GM19452 (cell line): Measurements from ENCODE around the gene ZMYND8.
"Not testable (repeated sequence)": the region's sequence is repeated elsewhere in the genome, so short reads cannot be mapped to it uniquely, and the experiment has no call there.

Experiments
- ATAC-seq: cut with Tn5 transposase; IDR thresholded peaks from one replicate; pipeline ENCODE4 v1.9.1; 2021; ENCODE audit not compliant: unreplicated experiment

ZMYND8 gene

GRCh38 chr20:47189060-47189459 lies 167.4 kb downstream of the ZMYND8 start:
- no peak for ATAC-seq

DNA sequence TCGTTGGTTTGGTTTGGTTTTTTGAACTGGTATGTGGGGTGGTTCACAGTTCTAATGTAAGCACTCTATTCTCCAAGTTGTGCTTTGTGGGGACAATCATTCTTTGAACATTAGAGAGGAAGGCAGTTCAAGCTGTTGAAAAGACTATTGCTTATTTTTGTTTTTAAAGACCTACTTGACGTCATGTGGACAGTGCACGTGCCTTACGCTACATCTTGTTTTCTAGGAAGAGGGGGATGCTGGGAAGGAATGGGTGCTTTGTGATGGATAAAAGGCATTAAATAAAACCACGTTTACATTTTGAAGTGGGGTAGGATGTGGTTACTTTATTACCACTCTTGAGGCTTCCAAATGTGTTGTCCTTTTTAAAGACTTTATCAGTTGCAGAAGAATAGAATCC lies 168.0 kb downstream of the ZMYND8 start:
- no peak for ATAC-seq

- no peak for ATAC-seq
Measured at GRCh38 chr20:47187450-47188195, 168.9 kb downstream of the ZMYND8 start.

DNA sequence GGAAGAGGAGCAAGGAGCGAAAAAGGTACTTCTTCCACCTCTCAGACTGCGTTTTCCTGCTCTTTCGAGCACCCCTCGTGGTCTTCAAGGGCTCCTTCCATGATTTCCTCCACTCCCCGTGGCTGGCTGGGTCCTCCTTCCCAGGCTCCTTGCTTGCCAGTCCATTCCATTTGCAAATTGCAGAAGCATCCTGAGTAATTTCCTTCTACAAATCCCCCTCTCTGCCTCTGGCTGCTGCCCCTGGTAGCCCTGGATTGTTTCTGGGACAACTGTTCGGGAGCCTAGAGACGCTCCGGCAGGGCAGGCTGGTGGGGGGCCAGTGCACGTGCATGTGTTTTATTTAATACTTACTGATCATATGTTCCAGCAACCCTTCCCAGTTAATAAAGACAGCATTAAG lies 173.1 kb downstream of the ZMYND8 start:
- ATAC-seq = no peak

GRCh38 chr20:47181056-47181862 lies 175.2 kb downstream of the ZMYND8 start:
- no peak for ATAC-seq

DNA sequence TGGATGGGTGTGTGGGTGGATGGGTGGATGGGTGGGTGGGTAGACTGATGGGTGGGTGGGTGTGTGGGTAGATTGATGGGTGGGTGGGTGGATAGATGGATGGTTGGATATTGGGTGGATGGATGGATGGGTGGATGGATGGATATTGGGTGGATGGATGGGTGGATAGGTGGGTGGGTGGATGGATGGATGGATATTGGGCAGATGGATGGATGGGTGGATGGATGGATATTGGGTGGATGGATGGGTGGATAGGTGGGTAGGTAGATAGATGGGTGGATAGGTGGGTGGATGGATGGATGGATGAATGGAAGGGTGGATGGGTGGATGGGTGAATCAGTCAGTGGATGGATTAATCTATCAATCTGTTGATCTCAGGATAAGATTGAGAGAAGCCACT lies 177.2 kb downstream of the ZMYND8 start:
- no peak for ATAC-seq

DNA sequence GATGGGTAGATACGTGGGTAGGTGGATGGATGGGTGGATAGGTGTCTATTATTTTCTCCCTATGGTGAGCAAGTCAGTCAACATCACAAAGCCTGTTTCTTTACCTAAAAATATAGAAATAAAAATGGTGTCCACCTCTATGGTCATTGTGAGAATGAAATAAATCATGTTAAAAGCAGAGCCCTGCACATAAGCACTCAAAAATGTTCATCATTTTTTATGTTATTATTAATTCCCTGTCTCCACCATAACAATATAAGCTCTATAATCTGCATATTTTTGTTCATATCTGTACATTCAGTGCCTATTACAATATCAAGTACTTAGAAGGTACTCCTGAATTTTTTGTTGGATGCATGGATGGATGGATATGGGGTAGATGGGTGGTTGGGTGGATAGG lies 177.6 kb downstream of the ZMYND8 start:
- no peak for ATAC-seq

DNA sequence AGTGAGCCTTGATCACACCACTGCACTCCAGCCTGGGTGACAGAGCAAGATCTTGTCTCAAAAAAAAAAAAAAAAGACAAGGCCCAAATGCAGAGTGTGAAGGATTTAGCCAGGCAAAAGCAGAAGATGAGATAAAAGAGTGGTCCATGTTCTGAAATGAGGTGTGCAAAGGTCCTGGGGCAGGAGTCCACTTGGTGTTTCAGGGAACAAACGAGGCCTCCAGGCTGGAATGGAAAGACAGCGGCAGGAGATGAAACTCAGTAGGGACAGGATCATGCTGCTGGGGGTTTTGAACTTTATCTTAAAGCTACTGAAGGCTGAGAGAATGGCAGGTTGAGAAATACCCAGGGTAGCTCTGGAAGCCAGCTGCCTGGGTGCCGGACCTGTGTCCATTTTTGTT lies 178.2 kb downstream of the ZMYND8 start:
- ATAC-seq = no peak

- not testable (repeated sequence) for ATAC-seq
Measured at GRCh38 chr20:47176217-47176616, 180.3 kb downstream of the ZMYND8 start.

DNA sequence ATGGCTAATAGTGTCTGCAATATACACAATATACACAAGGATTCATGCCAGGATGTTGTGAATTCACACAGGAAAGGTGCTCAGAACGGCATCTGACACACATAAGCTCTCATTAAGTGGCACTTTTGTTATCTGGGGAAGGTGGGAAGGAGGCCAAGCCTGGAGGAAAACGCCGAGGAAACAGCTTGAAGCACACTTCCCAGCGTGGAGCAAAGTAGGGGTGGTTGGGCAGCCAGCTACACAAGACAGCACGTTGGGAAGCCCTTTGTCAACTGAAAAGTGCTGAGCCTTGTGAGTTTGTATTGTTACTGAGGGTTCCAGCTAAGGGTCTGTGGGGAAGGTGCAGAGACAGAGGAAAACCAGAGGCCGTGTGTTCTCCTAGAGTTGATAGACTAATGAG lies 181.0 kb downstream of the ZMYND8 start:
- no peak for ATAC-seq

DNA sequence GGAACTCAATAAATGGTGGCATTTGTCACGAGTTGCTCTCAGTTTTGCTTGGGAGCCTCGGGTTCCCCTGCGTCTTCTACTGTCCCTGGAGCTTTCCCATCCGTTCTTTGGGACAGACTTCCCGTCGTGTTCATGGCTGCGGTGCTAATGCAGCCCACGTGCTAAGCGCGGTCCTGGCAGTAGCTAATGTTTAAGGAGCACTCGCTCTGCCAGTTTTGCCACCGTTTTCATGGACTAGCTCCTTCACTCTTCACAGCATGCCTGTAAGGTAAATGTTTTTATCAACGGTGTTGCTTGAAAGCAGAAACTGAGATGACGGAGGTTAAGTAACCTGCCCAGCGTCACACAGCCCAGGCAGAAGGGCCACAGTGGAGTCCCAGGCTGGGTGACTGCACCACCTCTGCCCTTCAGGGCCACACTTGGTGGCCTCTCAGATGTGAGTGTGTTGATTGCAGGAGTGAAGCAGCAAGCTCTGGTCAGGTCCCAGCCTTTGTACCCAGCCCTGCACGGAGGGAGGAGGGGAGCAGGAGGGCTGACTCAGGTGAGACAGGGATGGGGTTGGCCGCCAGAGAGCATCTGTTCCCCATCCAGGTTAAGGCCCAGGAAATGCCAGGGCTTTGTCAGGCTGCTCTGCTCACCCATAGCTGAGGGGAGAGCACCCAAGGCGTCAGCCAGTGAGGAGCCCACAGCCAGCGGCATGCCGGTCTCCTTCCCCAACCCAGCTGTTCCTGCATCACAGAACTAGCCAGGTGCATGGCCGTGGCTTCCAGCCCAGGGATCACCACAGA lies 181.8 kb downstream of the ZMYND8 start:
- ATAC-seq = no peak

GRCh38 chr20:47173596-47174216 lies 182.8 kb downstream of the ZMYND8 start:
- ATAC-seq = no peak

DNA sequence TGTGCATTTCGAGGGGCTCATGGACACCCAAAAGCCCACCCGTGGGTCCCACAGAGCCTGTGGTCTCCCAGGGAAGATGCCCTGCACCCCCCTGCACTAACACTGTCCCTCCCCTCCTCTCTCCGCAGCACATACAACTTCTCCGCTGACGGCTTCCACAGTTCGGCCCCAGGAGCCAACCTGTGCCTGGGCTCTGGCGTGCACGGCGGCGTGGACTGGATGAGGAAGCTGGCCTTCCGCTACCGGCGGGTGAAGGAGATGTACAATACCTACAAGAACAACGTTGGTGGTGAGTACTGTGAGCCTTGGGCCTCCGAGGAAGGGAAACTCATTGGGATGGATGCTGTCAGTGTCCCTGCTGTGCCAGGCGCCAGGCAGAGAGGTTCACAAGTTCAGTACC lies 183.9 kb downstream of the ZMYND8 start:
- no peak for ATAC-seq

DNA sequence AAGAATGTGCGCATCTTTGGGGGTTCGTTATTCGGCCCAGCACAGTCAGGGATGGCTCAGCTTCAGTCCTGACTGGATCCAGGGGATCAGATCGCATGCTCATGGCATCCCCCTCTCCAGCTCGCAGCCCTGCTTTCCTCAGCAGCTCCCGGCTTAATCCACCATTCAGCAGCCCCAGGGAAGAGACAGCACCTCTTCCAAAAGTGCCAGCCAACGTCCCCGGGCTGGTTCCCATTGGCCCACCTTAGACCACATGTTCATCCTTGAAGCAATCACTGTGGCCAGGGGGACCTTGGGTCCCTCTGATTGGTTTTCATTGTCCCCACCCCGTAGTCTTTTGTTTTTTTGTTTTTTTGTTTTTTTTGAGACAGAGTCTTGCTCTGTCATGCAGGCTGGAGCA lies 188.7 kb downstream of the ZMYND8 start:
- no peak for ATAC-seq

- ATAC-seq = no peak
Measured at GRCh38 chr20:47165376-47165865, 191.1 kb downstream of the ZMYND8 start.

GRCh38 chr20:47164140-47164539 lies 192.4 kb downstream of the ZMYND8 start:
- ATAC-seq = no peak

- ATAC-seq = no peak
Measured at GRCh38 chr20:47161411-47161810, 195.1 kb downstream of the ZMYND8 start.

DNA sequence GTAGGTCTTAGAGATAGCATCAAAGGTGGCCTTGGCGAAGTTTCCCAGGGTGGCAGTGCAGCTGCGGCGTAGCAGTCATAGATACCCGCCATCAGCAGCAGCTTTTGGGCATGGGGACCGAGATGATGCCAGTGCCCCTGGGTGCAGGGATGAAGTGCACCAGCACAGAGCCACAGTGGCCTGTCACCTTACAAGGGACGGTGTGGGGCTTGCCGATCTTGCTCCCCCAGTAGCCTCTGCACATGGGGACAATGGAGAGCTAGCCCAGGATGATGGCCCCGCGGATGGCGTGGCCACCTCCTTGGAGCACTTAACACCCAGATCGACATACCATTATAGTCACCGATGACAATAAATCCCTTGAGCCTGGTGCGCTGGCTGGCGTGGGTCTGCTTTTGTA lies 195.5 kb downstream of the ZMYND8 start:
- no peak for ATAC-seq

DNA sequence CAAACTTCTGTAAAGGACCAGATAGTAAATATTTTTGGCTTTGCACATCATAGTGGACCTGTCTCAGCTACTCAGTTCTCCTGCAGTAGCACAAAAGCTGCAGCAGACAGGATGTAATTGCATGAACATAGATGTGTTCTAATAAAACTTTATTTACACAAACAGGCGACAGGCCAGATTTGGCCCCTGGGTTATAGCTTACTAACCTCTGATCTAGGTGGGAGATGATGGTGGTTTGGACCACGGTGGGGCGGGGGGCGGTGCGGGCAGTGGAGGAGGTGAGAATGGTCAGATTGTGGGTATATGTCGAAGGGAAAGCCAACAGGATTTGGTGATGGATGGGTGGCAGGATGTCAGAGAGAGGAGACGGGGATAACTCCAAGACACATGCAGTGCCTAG lies 196.3 kb downstream of the ZMYND8 start:
- no peak for ATAC-seq
